GM18907 (cell line): Measurements from ENCODE around the gene RNF5.
"Not testable (repeated sequence)": the region's sequence is repeated elsewhere in the genome, so short reads cannot be mapped to it uniquely, and the experiment has no call there.

Experiments
- ATAC-seq: cut with Tn5 transposase; IDR thresholded peaks from one replicate; pipeline ENCODE4 v1.9.1; 2021; ENCODE audit warnings: mild to moderate bottlenecking, moderate library complexity; ENCODE audit not compliant: unreplicated experiment

RNF5 gene

GRCh38 chr6:32188381-32189068 lies 10.3 kb downstream of the RNF5 start:
- no peak for ATAC-seq

- no peak for ATAC-seq
These were observed 11.0 kb downstream of the RNF5 start for GRCh38 chr6:32189069-32189741.

- no peak for ATAC-seq
These were observed 11.5 kb downstream of the RNF5 start for GRCh38 chr6:32189742-32190053.

GRCh38 chr6:32190054-32190851 lies 12.0 kb downstream of the RNF5 start, which contains the start of gene PBX2:
Gene PBX2 (minus strand): TSS chr6:32190202. CDS start chr6:32189915, 287 bp downstream.
- peak; percentile 55 for ATAC-seq

- no peak for ATAC-seq
These were observed 12.9 kb downstream of the RNF5 start for GRCh38 chr6:32190911-32191677.

- ATAC-seq, result no peak
These were observed 13.7 kb downstream of the RNF5 start for GRCh38 chr6:32191696-32192607.

GRCh38 chr6:32192608-32193039 lies 14.4 kb downstream of the RNF5 start, which contains the start of gene GPSM3:
Gene GPSM3 (minus strand): TSS chr6:32192643. CDS start chr6:32192513, 130 bp downstream.
- no peak for ATAC-seq

GRCh38 chr6:32193096-32193495 lies 14.9 kb downstream of the RNF5 start:
- ATAC-seq, result not testable (repeated sequence)

GRCh38 chr6:32194388-32194787 lies 16.2 kb downstream of the RNF5 start:
- no peak for ATAC-seq

GRCh38 chr6:32194825-32195651 lies 16.8 kb downstream of the RNF5 start:
- ATAC-seq, result peak; percentile 70

- ATAC-seq, result no peak
These were observed 17.4 kb downstream of the RNF5 start for GRCh38 chr6:32195652-32195901.

- peak; percentile 77 for ATAC-seq
These were observed 17.9 kb downstream of the RNF5 start for GRCh38 chr6:32195902-32196681.

- no peak for ATAC-seq
These were observed 18.7 kb downstream of the RNF5 start for GRCh38 chr6:32196682-32197616.

- ATAC-seq, result no peak
These were observed 20.1 kb downstream of the RNF5 start for GRCh38 chr6:32198345-32198696.

GRCh38 chr6:32198866-32199265 lies 20.7 kb downstream of the RNF5 start:
- no peak for ATAC-seq

- no peak for ATAC-seq
These were observed 22.7 kb downstream of the RNF5 start for GRCh38 chr6:32200711-32201475.

- ATAC-seq, result no peak
These were observed 24.0 kb downstream of the RNF5 start for GRCh38 chr6:32202186-32202585.
